Measurements from ENCODE around the gene CCDC14. TPM values are rescaled to one million over a fixed set of nuclear protein-coding genes. Genes with fewer than 3 reads are reported as not detected.
"Not testable (repeated sequence)": the region's sequence is repeated elsewhere in the genome, so short reads cannot be mapped to it uniquely, and the experiment has no call there.

CCDC14 gene
- total and polyA plus RNA-seq, 7 experiments from 2014 or later: 5.3 to 48.1 (median 32.0) TPM

GRCh38 chr3:123893012-123893411, 68.0 kb downstream of the CCDC14 start:
- Mint-ChIP-seq H3K36me3 (peaks cover 0 to 11% (median 9%) of the 10 kb centered on the region in 5 donors), H3K4me3 (no peak overlapping the region), H3K27ac (no peak overlapping the region), H3K9me3 (peaks cover 3 to 58% (median 24%) of the 10 kb centered on the region in 11 donors), H3K4me1 (no peaks in the 10 kb centered on the region), H3K27me3 (peaks cover 15 to 29% (median 17%) of the 10 kb centered on the region in 5 donors)
- no peak overlapping the region for H3K4me3 ChIP-seq (ENCODE audit: low read length)
- H3K36me3 ChIP-seq (ENCODE audit: control insufficient read depth in 2 of 3, insufficient read depth in 3 of 3, low read length in 3 of 3): no peaks in the 10 kb centered on the region
- POLR2A ChIA-PET: no interaction called here
- H3K27ac ChIP-seq (ENCODE audit: low read depth, low read length): no peak overlapping the region
- H3K9me3 ChIP-seq (ENCODE audit: control insufficient read depth in 2 of 3, low read length in 3 of 3): peaks cover 0 to 10% (median 0%) of the 10 kb centered on the region in 3 experiments
- H3K27me3 ChIP-seq (ENCODE audit: control insufficient read depth in 2 of 2, insufficient read depth in 2 of 2, low read length in 2 of 2): no peaks in the 10 kb centered on the region
- no peak for ATAC-seq
- H3K4me1 ChIP-seq (ENCODE audit: control insufficient read depth in 2 of 2, insufficient read depth in 2 of 2, low read length in 2 of 2): no peaks in the 10 kb centered on the region
- no peak for DNase-seq
- intact Hi-C loops (cut with micrococcal nuclease): no loop called here
- CTCF ChIA-PET: no interaction called here

- peaks cover 18 to 34% (median 24%) of the 10 kb centered on the region in 5 donors for H3K27me3 Mint-ChIP-seq
- no peaks in the 10 kb centered on the region for H3K4me1 ChIP-seq (ENCODE audit: control insufficient read depth in 2 of 2, insufficient read depth in 2 of 2, low read length in 2 of 2)
- ATAC-seq (no peak), DNase-seq (no peak)
- H3K9me3 Mint-ChIP-seq: peaks cover 3 to 58% (median 24%) of the 10 kb centered on the region in 11 donors
- no peak overlapping the region for H3K27ac ChIP-seq (ENCODE audit: low read depth, low read length)
- ChIA-PET CTCF (no interaction called here), POLR2A (interaction anchor here (0.6 kb wide), 1 partner anchor 542 kb away, joined by 3 read pairs; no protein-coding TSS in a partner anchor)
- intact Hi-C loops (cut with micrococcal nuclease): no loop called here
- H3K4me3 ChIP-seq (ENCODE audit: low read length): no peak overlapping the region
- H3K36me3 Mint-ChIP-seq: peaks cover 0 to 11% (median 9%) of the 10 kb centered on the region in 5 donors
- H3K27me3 ChIP-seq (ENCODE audit: control insufficient read depth in 2 of 2, insufficient read depth in 2 of 2, low read length in 2 of 2): no peaks in the 10 kb centered on the region
- peaks cover 0 to 10% (median 0%) of the 10 kb centered on the region in 3 experiments for H3K9me3 ChIP-seq (ENCODE audit: control insufficient read depth in 2 of 3, low read length in 3 of 3)
- no peaks in the 10 kb centered on the region for H3K4me1 Mint-ChIP-seq
- H3K36me3 ChIP-seq (ENCODE audit: control insufficient read depth in 2 of 3, insufficient read depth in 3 of 3, low read length in 3 of 3): no peaks in the 10 kb centered on the region
- H3K4me3 Mint-ChIP-seq: no peak overlapping the region
- no peak overlapping the region for H3K27ac Mint-ChIP-seq
Measured at GRCh38 chr3:123892195-123892594, 68.8 kb downstream of the CCDC14 start.

GRCh38 chr3:123890991-123891390, 70.0 kb downstream of the CCDC14 start:
- H3K4me3 Mint-ChIP-seq; intact Hi-C loops (cut with micrococcal nuclease); H3K27ac ChIP-seq (ENCODE audit: low read depth, low read length); H3K4me1 Mint-ChIP-seq; H3K4me1 ChIP-seq (ENCODE audit: control insufficient read depth in 2 of 2, insufficient read depth in 2 of 2, low read length in 2 of 2); H3K27ac Mint-ChIP-seq; DNase-seq; CTCF ChIA-PET; POLR2A ChIA-PET; H3K27me3 ChIP-seq (ENCODE audit: control insufficient read depth in 2 of 2, insufficient read depth in 2 of 2, low read length in 2 of 2); H3K4me3 ChIP-seq (ENCODE audit: low read length); ATAC-seq; H3K36me3 ChIP-seq (ENCODE audit: control insufficient read depth in 2 of 3, insufficient read depth in 3 of 3, low read length in 3 of 3): not testable (repeated sequence)
- peaks cover 3 to 58% (median 22%) of the 10 kb centered on the region in 11 donors for H3K9me3 Mint-ChIP-seq
- H3K27me3 Mint-ChIP-seq: peaks cover 23 to 38% (median 29%) of the 10 kb centered on the region in 5 donors
- H3K9me3 ChIP-seq (ENCODE audit: control insufficient read depth in 2 of 3, low read length in 3 of 3): peaks cover 0 to 10% (median 0%) of the 10 kb centered on the region in 3 experiments
- peaks cover 0 to 11% (median 9%) of the 10 kb centered on the region in 5 donors for H3K36me3 Mint-ChIP-seq

GRCh38 chr3:123890162-123890561, 70.9 kb downstream of the CCDC14 start:
- H3K4me1 ChIP-seq (ENCODE audit: control insufficient read depth in 2 of 2, insufficient read depth in 2 of 2, low read length in 2 of 2); H3K36me3 ChIP-seq (ENCODE audit: control insufficient read depth in 2 of 3, insufficient read depth in 3 of 3, low read length in 3 of 3); H3K27ac Mint-ChIP-seq; H3K4me3 Mint-ChIP-seq; H3K27ac ChIP-seq (ENCODE audit: low read depth, low read length); CTCF ChIA-PET; H3K27me3 ChIP-seq (ENCODE audit: control insufficient read depth in 2 of 2, insufficient read depth in 2 of 2, low read length in 2 of 2); H3K4me3 ChIP-seq (ENCODE audit: low read length); H3K4me1 Mint-ChIP-seq; POLR2A ChIA-PET; DNase-seq; intact Hi-C loops (cut with micrococcal nuclease); ATAC-seq: not testable (repeated sequence)
- Mint-ChIP-seq H3K27me3 (peaks cover 26 to 43% (median 34%) of the 10 kb centered on the region in 5 donors), H3K36me3 (peaks cover 0 to 11% (median 9%) of the 10 kb centered on the region in 5 donors), H3K9me3 (peaks cover 3 to 58% (median 20%) of the 10 kb centered on the region in 11 donors)
- H3K9me3 ChIP-seq (ENCODE audit: control insufficient read depth in 2 of 3, low read length in 3 of 3): peaks cover 0 to 10% (median 0%) of the 10 kb centered on the region in 3 experiments

GRCh38 chr3:123884993-123885392, 76.0 kb downstream of the CCDC14 start:
- no peak for DNase-seq
- Mint-ChIP-seq H3K4me1 (peaks cover 5 to 18% (median 14%) of the 10 kb centered on the region in 7 donors), H3K36me3 (peaks cover 0 to 1% (median 0%) of the 10 kb centered on the region in 5 donors), H3K27me3 (peaks cover 59 to 68% (median 62%) of the 10 kb centered on the region in 5 donors), H3K4me3 (peak overlapping the region in 3 of 10 donors; percentile 26 to 72 (median 37)), H3K9me3 (peaks cover 0 to 18% (median 5%) of the 10 kb centered on the region in 11 donors), H3K27ac (no peak overlapping the region)
- ATAC-seq: no peak
- H3K36me3 ChIP-seq (ENCODE audit: control insufficient read depth in 2 of 3, insufficient read depth in 3 of 3, low read length in 3 of 3): no peaks in the 10 kb centered on the region
- POLR2A ChIA-PET: no interaction called here
- H3K9me3 ChIP-seq (ENCODE audit: control insufficient read depth in 2 of 3, low read length in 3 of 3): no peaks in the 10 kb centered on the region
- intact Hi-C loops (cut with micrococcal nuclease): loop anchor here in 1 of 2 donors (2.0 kb wide), 1 partner anchor 76 kb away; the partner anchor contains the start of gene CCDC14
- CTCF ChIA-PET: no interaction called here
- H3K27me3 ChIP-seq (ENCODE audit: control insufficient read depth in 2 of 2, insufficient read depth in 2 of 2, low read length in 2 of 2): no peaks in the 10 kb centered on the region
- H3K4me1 ChIP-seq (ENCODE audit: control insufficient read depth in 2 of 2, insufficient read depth in 2 of 2, low read length in 2 of 2): no peaks in the 10 kb centered on the region
- no peak overlapping the region for H3K27ac ChIP-seq (ENCODE audit: low read depth, low read length)
- H3K4me3 ChIP-seq (ENCODE audit: low read length): no peak overlapping the region

GRCh38 chr3:123884203-123884831, 76.7 kb downstream of the CCDC14 start, which contains the start of gene MYLK:
MYLK (minus strand) TSS chr3:123884332; CDS start chr3:123793841, 90,491 bp downstream.
- ATAC-seq (peak; percentile 66), DNase-seq (peak in 1 of 9 donors; percentile 55)
- Mint-ChIP-seq H3K4me1 (peaks cover 5 to 18% (median 14%) of the 10 kb centered on the region in 7 donors), H3K9me3 (peaks cover 0 to 13% (median 0%) of the 10 kb centered on the region in 11 donors), H3K27me3 (peaks cover 55 to 62% (median 58%) of the 10 kb centered on the region in 5 donors), H3K27ac (no peak within 1 kb of the TSS), H3K4me3 (peak within 1 kb of the TSS; percentile 3 to 83 (median 66)), H3K36me3 (no peaks in the 10 kb centered on the region)
- Histone ChIP-seq H3K9me3 (ENCODE audit: control insufficient read depth in 2 of 3, low read length in 3 of 3) (no peaks in the 10 kb centered on the region), H3K36me3 (ENCODE audit: control insufficient read depth in 2 of 3, insufficient read depth in 3 of 3, low read length in 3 of 3) (no peaks in the 10 kb centered on the region), H3K4me3 (ENCODE audit: low read length) (no peak within 1 kb of the TSS), H3K27me3 (ENCODE audit: control insufficient read depth in 2 of 2, insufficient read depth in 2 of 2, low read length in 2 of 2) (no peaks in the 10 kb centered on the region), H3K4me1 (ENCODE audit: control insufficient read depth in 2 of 2, insufficient read depth in 2 of 2, low read length in 2 of 2) (no peaks in the 10 kb centered on the region), H3K27ac (ENCODE audit: low read depth, low read length) (no peak within 1 kb of the TSS)
- intact Hi-C loops (cut with micrococcal nuclease): loop anchor here in 1 of 2 donors (2.0 kb wide), 1 partner anchor 76 kb away; the partner anchor contains the start of gene CCDC14
- ChIA-PET CTCF (no interaction called here), POLR2A (no interaction called here)

Measured in naive thymus-derived CD4-positive, alpha-beta T cell (primary cell).